SH-SY5Y (cell line): ENCODE results near the gene ANTXR2.

Source experiments
- GATA2 ChIP-seq: IDR thresholded peaks from 2 replicates; pipeline ENCODE4 v1.6.1; 2011; ENCODE audit warnings: mild to moderate bottlenecking, low read depth, low read length
- GATA3 ChIP-seq: IDR thresholded peaks from 2 replicates; pipeline ENCODE4 v1.6.1; 2011; ENCODE audit warnings: low read depth, mild to moderate bottlenecking, low read length, moderate library complexity

ANTXR2 gene

DNA sequence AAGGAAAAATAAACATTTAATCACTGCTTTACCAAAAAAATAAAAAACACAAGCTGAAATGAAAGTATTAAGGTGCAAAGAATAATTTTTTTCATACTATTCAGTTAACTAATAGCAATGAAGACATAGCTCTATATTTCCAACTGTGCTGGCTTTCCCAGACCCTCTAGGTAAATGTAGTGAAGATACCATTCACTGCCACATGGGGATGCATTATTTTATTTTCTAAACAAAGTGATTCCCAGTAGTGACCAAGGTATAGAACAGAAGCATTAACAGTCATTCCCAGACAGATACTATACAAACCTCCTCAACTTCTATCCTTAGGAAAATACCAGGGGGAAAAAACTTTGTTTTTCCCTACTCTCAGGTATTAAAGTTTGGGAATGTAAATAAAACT, 39.4 kb downstream of the ANTXR2 start:
- TF ChIP-seq GATA2 (no peak), GATA3 (no peak)

DNA sequence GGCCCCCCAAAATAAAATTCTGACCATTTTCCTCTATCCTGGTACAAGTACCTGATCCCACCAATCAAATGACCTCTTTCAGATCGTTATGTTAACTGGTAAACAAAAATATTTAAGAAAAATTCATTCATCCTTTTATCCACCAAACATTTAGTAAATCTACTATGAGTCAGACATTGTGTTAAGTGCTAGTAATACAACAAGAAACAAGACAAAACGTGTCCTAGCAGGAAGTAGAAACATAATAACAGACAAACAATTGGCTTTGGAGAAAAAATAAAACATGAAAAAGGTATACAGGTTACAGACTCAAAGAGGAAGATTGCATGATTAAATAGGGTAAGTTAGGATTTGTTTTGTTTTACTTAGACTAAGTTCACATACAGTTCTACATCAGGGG, 43.7 kb downstream of the ANTXR2 start:
- TF ChIP-seq GATA3 (no peak), GATA2 (no peak)

DNA sequence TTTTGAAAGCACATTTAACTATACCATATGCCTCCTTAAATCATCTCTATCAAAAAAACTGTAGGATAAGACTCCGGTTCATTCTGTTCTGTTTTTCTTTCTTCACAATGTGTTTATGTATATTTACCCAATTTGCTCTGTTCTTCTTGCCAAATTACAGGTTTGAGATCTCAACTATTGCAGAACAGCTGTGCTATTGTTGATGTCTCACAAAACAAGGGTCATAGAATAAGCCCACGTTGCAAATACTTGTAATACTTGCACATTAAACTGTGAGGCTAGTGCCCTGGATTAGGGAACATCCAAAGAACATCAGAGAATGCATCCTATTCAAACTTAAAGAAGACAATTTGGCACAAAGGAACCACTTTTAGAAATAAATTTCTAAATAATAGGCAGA, 45.4 kb downstream of the ANTXR2 start:
- TF ChIP-seq GATA2, result no peak
- no peak for TF ChIP-seq GATA3

DNA sequence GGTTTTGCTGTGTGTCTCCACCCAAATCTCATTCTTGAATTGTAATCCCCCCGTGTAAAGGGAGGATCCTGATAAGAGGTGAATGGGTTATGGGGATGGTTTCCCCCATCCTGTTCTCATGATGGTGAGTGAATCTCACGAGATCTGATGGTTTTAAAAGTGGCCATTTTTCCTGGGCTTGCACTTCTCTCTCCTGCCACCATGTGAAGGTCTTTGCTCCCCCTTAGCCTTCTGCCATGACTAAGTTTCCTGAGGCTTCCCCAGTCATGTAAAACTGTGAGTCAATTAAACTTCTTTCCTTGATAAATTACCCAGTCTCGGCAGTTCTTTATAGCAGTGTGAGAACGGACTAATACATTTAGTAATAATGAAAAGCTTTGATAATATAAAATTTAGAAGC, 46.9 kb downstream of the ANTXR2 start:
- TF ChIP-seq GATA3 (no peak), GATA2 (no peak)

DNA sequence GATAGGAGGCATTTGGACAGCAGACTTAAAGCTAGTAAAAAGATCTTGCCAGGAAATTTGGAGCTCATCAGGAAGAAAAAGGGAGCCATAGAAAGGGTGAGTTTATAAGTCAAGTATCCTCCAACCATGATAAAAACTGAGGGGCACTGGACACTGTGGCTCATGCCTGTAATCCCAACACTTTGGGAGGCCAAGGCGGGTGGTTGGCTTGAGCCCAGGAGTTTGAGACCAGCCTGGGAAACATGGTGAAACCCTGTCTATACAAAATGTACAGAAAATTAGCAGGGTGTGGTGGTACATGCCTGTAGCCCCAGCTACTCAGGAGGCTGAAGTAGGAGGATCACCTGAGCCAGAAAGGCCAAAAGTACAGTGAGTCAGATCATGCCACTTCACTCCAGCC, 48.7 kb downstream of the ANTXR2 start:
- no peak for TF ChIP-seq GATA2
- no peak for TF ChIP-seq GATA3

DNA sequence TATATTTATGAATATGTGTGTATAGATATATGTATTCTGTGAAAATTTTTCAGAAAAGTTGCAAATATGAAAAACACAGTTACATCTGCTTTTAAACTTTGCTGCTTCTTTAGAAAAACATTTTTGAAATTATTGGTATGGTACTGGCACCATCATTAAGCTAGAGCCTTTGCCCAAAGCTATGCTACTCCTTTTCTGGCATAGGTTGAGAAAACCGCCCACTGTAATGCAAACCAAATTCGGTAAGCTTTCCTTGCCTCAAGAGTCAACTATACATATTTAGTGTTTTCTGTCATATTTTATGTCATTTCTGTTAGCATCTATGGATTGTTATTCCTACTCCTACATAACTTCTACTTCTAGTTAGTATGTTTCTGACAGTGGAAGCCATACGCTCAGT, 50.7 kb downstream of the ANTXR2 start:
- no peak for TF ChIP-seq GATA3
- TF ChIP-seq GATA2, result no peak

DNA sequence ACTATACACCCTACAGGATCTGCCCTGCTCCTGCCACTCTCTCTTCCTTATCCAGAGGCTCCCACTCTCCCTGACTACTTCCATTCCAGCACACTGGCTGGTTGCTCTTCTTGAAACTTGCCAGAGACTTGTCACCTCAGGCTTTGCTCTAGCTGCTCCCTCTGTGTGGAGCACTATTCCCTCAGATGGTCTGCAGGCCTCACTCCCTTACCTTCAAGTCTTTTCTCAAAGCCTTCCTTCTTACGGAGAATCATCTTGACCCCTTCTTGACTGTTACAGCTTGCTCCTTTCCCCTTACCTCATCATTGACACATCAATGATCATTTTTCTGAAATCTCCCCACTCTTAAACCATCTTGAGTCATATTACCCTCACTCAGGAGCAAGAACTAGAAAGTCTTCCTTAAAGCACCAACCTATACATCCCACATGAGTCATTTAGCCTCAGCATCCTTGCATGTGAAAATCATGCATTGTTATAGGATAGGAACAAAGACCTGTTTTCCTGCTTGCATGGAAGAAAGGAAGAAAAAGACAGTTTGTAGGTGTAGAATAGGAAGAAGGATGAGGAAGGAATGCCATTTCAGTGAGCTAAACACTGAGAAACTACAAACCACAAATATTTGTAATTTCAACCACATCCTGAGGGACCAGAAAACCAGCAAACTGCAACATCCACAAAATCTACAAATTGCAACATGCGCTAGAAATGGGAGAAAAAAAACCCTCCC, 55.7 kb downstream of the ANTXR2 start:
- TF ChIP-seq GATA3 (no peak), GATA2 (no peak)

DNA sequence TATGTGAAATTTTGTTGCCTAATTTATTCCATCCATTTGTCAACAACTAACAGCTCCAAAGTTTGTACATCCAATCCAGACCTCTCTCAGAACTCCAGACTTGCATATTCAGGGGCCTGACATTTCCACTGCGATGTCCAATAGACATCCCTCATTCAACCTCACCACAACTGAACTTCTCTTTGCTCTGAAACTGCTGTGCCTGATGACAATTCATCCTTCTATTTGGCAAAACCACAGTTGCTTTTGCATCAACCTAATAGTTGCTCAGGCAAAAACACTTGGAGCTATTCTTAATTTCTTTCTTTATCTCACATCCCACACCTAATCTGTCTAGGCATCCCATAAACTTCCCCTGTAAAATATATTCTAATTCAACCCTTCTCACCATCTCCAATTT, 56.5 kb downstream of the ANTXR2 start:
- TF ChIP-seq GATA2 (no peak), GATA3 (no peak)

DNA sequence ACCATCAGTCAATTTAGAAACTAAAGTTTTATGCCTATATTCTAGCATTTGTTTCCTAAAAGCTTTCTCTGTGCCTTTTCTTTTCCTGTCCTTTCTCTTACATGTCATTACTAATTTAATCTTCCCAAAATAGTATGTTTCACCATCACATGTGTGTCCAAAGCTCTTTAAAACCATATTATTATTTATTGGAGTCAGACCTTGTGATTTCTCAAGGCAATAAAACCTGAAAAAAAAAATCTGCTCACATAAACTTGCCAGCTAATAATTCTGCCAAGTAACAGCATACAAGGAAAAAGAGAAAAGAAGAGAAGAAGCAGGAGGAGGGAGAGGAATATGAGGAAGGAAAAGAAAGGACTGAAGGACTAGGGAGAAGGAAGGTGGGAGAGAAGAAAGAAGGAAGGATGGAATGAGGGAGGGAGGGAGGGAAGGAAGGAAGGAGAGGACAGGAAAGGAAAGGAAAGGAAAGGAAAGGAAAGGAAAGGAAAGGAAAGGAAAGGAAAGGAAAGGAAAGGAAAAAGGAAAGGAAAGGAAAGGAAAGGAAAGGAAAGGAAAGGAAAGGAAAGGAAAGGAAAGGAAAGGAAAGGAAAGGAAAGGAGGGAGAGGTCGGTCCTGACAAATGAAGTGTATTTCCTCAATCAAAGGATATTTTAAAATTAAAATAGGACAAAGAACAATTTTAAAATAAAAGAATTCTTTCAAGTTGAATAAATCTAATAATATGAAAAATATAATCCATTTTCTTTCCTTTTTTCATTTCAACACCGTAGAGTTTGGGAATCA, 57.4 kb downstream of the ANTXR2 start:
- TF ChIP-seq GATA2, result no peak
- no peak for TF ChIP-seq GATA3

DNA sequence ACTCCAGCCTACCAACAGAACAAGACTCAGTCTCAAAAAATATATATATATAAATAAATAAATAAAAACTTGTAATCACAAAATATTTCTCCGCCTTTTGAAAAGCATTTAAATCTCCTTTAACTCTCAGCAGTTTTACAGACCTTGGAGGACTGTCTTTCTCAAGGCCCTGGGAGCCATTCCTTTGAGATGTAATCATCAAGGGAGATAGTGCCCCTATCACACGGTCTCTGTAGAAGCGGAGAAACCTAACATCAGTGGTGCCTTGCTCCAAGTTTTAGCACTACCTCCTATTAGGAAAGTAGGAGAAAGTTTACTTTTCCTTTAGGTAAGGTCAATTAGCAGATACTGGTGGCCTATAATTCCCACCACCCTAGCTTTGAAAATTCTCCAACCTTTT, 58.5 kb downstream of the ANTXR2 start:
- no peak for TF ChIP-seq GATA2
- no peak for TF ChIP-seq GATA3

DNA sequence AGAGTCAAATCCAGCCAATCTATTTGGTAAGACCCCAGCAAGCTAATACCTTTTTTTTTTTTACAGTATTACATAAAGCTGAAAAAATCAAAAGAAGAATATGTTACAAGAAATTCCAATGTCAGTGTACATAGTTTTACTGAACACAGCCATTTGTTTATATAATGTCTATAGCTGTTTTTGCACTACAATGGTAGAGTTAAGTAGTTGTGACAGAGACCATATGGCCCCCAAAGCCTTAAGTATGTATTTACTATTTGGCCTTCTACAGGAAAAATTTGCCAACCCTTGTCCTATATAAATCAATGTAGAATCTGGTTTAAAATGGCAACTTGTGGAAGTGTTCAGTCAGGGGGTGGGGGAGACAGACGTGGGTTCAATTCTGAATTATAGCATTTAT, 60.7 kb downstream of the ANTXR2 start:
- no peak for TF ChIP-seq GATA3
- TF ChIP-seq GATA2, result no peak

DNA sequence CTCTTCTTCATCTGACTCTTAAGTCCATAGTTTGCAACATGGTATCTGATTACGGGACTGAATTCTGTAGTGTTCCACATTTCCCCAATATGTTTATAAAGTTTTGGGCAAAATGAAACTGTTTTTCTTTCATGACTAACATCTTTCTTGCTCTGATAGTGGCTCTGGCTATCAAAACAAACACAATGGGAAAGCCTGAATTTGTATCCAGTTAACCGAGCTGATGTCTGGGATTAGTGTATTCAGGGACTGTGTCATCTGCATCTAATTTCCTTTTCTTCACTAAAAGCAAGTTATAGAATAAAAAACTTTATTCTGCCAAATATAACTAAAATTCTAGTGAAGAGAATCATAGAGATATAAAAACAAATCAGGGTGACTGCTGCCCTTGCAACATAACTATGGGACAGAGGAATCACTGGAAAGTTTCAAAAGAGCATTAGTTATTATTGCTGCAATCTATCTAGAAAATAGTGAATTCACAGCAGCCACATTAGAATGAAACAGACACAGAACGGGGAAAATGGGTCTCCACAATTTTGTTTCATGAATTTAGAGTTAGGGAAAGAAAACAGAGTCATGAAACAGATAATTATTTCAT, 61.3 kb downstream of the ANTXR2 start:
- no peak for TF ChIP-seq GATA3
- TF ChIP-seq GATA2, result no peak

DNA sequence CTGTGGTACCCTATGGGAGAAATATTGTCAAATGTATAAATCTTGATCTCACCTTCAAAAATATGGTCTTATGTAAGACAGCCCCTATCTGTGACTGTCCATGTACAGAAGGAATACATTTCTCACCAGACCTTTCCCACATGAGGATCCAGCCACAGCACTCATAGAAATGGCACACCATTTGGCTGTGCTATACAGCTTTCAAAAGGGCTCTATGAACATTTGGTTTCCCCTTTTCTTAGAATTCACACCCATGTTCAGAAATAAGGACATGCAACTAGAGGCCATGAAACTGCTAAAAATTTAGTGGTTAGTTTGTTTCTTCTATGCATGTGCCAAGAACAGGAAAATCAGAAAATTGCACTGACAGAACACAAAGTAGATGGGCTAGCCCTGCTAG, 62.7 kb downstream of the ANTXR2 start:
- TF ChIP-seq GATA2 (no peak), GATA3 (no peak)

DNA sequence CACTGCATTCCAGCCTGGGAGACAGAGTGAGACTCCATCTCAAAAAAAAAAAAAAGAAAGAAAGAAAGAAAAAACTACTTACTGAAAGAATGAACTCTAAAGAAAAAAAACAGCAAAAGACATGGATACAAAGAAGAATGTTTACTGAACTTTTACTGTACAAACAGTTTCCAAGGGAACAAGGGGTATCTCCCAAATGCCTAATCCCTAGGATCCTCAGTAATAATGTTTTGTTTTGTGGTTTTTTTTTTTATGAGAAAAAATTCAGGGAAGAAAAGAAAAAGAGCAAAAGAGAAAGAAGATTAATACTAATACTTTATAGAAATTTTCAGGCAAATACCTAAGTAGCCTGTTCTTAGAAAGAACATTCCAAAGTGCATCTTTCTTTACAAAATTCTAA, 63.2 kb downstream of the ANTXR2 start:
- no peak for TF ChIP-seq GATA3
- no peak for TF ChIP-seq GATA2

DNA sequence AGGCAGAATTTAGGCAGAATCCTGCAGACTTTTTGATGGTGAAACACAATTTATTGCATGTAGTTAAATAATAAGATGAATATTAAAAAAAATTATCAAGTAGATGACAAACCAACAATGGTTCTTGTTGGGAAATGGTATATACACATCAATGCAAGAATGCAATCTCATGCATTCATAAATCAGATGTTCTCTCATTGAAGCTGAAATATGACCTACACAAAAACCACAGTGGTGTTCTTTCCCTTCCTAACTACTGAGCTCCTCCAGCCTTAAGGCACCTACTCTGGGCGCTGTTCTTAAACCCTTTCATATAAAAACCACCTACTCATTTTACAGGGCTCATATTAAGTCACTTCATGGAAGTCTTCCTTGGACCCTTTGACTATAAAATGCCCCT, 64.1 kb downstream of the ANTXR2 start:
- TF ChIP-seq GATA3 (no peak), GATA2 (no peak)
